Adrenal gland (tissue), 12 donors: ENCODE results near the gene PTDSS2. TPM values are rescaled to one million over a fixed set of nuclear protein-coding genes. Genes with fewer than 3 reads are reported as not detected.

Experiments
- DNase-seq, 7 donors: peaks; one replicate each; pipeline ENCODE4 v3.0.0-alpha.2; 2019 to 2020
- H3K27ac ChIP-seq, 5 donors: fragments of 200-600 bp; sonication (generic) in 4 of 5; 1 replicate in 3 of 5; 2 replicates in 2 of 5; pipeline versions ENCODE4 v1.5.1 to v1.8.0; 2016 to 2020; ENCODE audit warnings: mild to moderate bottlenecking in 1 of 5
- H3K27me3 ChIP-seq: fragments of 200-600 bp; 2 replicates; pipeline ENCODE4 v1.8.0; 2021
- H3K36me3 ChIP-seq, 2 donors: fragments of 200-600 bp; replicated peaks in 1 of 2; 1 replicate in 1 of 2; 2 replicates in 1 of 2; pipeline versions ENCODE4 v1.5.1 to v1.8.0; 2018 to 2022
- H3K4me1 ChIP-seq, 2 donors: fragments of 200-600 bp; replicated peaks in 1 of 2; 1 replicate in 1 of 2; 2 replicates in 1 of 2; pipeline versions ENCODE4 v1.5.1 to v1.8.0; 2018 to 2021
- H3K4me3 ChIP-seq, 4 donors: fragments of 200-600 bp; sonication (generic) in 3 of 4; one replicate each; pipeline ENCODE4 v1.5.1; 2016 to 2018
- H3K9me3 ChIP-seq, 3 donors: fragments of 200-600 bp; sonication (generic) in 1 of 3; replicated peaks in 1 of 3; 1 replicate in 2 of 3; 2 replicates in 1 of 3; pipeline versions ENCODE4 v1.5.1 to v1.8.0; 2016 to 2021
- POLR2A ChIP-seq, 2 donors: fragments of 450-650 bp; IDR thresholded peaks; one replicate each; pipeline ENCODE4 v1.6.1; 2017; ENCODE audit warnings: antibody characterized with exemption in 2 of 2, mild to moderate bottlenecking in 2 of 2, moderate library complexity in 1 of 2
- WGBS, 4 donors: extraction: QIAGEN DNeasy Blood & Tissue Kit in 2 of 4; methylation state at CpG; one replicate each; pipeline versions ENCODE4 v1.1.5 to v1.1.7; 2013 to 2017; 5-methylcytosine and 5-hydroxymethylcytosine counted together
- intact Hi-C, 2 donors: fragments of 100-400 bp; cut with DNase I; formaldehyde crosslinking; loops; one replicate each; pipeline versions ENCODE4 v1.14.1 to v1.15.0; 2022 to 2023
- polyA plus RNA-seq, 3 donors: library from polyadenylated mRNA; stranded (reverse); fragments of 200-250 nt in 2 of 3; fragments of 350-450 nt in 1 of 3; fragmentation: Illumina TruSeq in 1 of 3; extraction: RNeasy Lipid Tissue Mini Kit (QIAGEN cat#74804) in 1 of 3; gene quantifications; one replicate each; pipeline ENCODE4 v1.2.3, GENCODE V29; 2013 to 2014
- total RNA-seq, 9 donors: library from RNA; depleted of rRNA in 4 of 9; stranded (reverse); fragments of >200 nt in 4 of 9; fragments of 120-200 nt in 1 of 9; fragmentation: NEBNext Ultra II Directional in 1 of 9; extraction: Animal tissue kit (Norgen Biotek cat#: 25700) in 1 of 9; gene quantifications; one replicate each; pipeline versions ENCODE4 v1.1.0 to v1.2.4, GENCODE V29; 2013 to 2023
- TF ChIP-seq, protein P1 (sequence below), 6 experiments: fragments of 450-650 bp in 4 of 6; fragments of 200-600 bp in 2 of 6; sonication (generic) in 1 of 6; IDR thresholded peaks; 1 replicate in 5 of 6; 2 replicates in 1 of 6; pipeline versions ENCODE4 v1.5.1 to v1.8.0; 2016 to 2021; ENCODE audit warnings: antibody characterized with exemption in 6 of 6, mild to moderate bottlenecking in 2 of 6, moderate library complexity in 1 of 6
- donor health status: healthy with polysubstance abuse.
- donor health status: Bipolar disorder and iron deficiency.
- donor health status: DM: yes; HTN: yes; CAD: no.
- donor health status: DM: no; HTN: no; CAD: no.
- donor health status: DM: no; HTN: no; CAD: no.
- donor health status: DM: yes; HTN: yes; CAD: no.

PTDSS2 gene
- total and polyA plus RNA-seq, 12 donors = 11.0 to 109 (median 44.7) TPM

GRCh38 chr11:446891-447290, 3.2 kb upstream of the PTDSS2 start:
- 71 to 82% (median 76%) methylated on average over 6 to 7 of the region's 7 CpGs for WGBS, 4 donors
- Histone ChIP-seq H3K4me3 (no peak overlapping the region), H3K27me3 (peaks cover 2% of the 10 kb centered on the region), H3K4me1 (peaks cover 17 to 25% of the 10 kb centered on the region in 2 donors), H3K36me3 (no peaks in the 10 kb centered on the region), H3K27ac (no peak overlapping the region), H3K9me3 (no peaks in the 10 kb centered on the region)
- no peak for TF ChIP-seq POLR2A (IDR thresholded peaks at IDR 0.05)
- TF ChIP-seq, protein P1, sequence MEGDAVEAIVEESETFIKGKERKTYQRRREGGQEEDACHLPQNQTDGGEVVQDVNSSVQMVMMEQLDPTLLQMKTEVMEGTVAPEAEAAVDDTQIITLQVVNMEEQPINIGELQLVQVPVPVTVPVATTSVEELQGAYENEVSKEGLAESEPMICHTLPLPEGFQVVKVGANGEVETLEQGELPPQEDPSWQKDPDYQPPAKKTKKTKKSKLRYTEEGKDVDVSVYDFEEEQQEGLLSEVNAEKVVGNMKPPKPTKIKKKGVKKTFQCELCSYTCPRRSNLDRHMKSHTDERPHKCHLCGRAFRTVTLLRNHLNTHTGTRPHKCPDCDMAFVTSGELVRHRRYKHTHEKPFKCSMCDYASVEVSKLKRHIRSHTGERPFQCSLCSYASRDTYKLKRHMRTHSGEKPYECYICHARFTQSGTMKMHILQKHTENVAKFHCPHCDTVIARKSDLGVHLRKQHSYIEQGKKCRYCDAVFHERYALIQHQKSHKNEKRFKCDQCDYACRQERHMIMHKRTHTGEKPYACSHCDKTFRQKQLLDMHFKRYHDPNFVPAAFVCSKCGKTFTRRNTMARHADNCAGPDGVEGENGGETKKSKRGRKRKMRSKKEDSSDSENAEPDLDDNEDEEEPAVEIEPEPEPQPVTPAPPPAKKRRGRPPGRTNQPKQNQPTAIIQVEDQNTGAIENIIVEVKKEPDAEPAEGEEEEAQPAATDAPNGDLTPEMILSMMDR (IDR thresholded peaks at IDR 0.05) = no peak
- DNase-seq = no peak
- intact Hi-C loops = loop anchor here in 1 of 2 donors (10.0 kb wide), 1 partner anchor 152 kb away; the partner anchor contains the start of gene IFITM5

- Histone ChIP-seq H3K36me3 (peaks cover 0 to 4% of the 10 kb centered on the region in 2 donors), H3K27ac (peak overlapping the region; percentile 65 to 94 (median 92)), H3K4me1 (peaks cover 17 to 25% of the 10 kb centered on the region in 2 donors), H3K27me3 (no peaks in the 10 kb centered on the region), H3K9me3 (no peaks in the 10 kb centered on the region), H3K4me3 (peak overlapping the region in 3 of 4 donors; percentile 27 to 59 (median 39))
- TF ChIP-seq POLR2A (IDR thresholded peaks at IDR 0.05) = peak; percentile 74 to 77
- TF ChIP-seq, protein P1 (IDR thresholded peaks at IDR 0.05) = peak; percentile 52 to 92 (median 83)
- intact Hi-C loops = loop anchor here in 1 of 2 donors (10.0 kb wide), 1 partner anchor 153 kb away; the partner anchor contains the start of gene IFITM5
- DNase-seq = peak; percentile 93 to 98 (median 96)
- WGBS, 4 donors = 3 to 16% (median 5%) methylated on average over 9 to 55 of the region's 55 CpGs
Observed at GRCh38 chr11:447923-448731, 2.0 kb upstream of the PTDSS2 start.

DNA sequence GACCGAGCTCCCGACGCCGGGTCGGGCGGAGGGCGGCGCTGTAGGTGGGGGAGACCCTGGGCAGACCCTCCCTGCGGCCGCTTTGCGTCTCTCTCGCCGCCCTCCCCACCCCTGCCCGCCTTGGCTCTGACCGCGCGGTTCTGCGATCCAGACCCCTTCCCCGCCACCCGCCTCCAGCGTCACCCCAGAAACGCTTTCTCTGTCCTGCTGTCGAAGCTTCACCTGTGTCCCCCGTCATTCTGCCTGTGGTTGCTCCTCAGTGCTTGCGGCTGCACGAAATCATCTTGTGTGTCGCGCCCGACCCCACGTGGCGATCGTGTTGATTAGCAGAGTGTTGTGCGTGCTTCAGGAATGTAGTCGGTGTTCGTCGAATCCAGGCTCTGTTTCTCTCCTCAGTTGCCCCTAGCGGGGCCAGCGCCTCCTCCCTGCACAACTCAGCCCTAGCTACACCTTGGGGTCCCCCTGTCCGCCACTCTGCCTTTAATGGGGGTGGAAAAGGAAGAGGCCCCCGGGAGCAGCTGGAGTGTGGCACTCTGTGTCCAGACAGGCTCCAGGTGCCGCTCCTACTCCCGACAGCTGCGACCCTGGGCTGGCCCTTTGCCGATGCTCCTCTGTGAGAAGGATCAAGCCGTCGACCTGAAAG, 851 bp downstream of the PTDSS2 start:
- Histone ChIP-seq H3K27ac (peak overlapping the region in 4 of 5 donors; percentile 70 to 92 (median 80)), H3K36me3 (peaks cover 0 to 4% of the 10 kb centered on the region in 2 donors), H3K9me3 (no peaks in the 10 kb centered on the region), H3K4me3 (peak overlapping the region; percentile 51 to 95 (median 65)), H3K4me1 (peaks cover 17 to 36% of the 10 kb centered on the region in 2 donors), H3K27me3 (no peaks in the 10 kb centered on the region)
- DNase-seq = peak; percentile 60 to 88 (median 77)
- intact Hi-C loops = loop anchor here (5.0 to 10.0 kb wide), 2 partner anchors 51 to 54 kb away; partner anchors contain the start of gene RNH1 (in 1 of the 2)
- TF ChIP-seq, protein P1 (IDR thresholded peaks at IDR 0.05) = peak in 1 of 6 experiments; percentile 11
- peak in 1 of 2 donors; percentile 40 for TF ChIP-seq POLR2A (IDR thresholded peaks at IDR 0.05)
- 1 to 4% (median 2%) methylated on average over 17 to 46 of the region's 46 CpGs for WGBS, 4 donors

DNA sequence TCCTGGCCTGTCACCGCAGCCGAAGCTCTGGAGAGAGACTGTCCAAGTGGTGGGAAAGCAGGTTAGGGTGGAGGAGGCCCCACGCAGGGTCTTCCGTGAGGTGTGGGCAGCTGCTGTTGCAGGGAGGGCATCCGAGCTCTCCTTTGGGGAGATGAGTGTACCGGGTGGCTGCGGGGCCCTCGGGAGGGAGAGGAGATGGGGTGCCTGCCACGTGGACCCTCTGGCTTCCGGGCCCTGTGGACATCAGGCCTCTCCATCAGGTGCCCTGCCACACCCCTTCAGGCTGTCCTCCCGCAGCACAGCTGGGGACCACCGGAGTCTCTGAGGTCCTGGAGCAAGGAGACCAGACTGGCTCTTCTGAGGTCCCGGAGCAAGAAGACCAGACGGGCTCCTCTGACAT, 1.7 kb downstream of the PTDSS2 start:
- Histone ChIP-seq H3K4me1 (peaks cover 17 to 36% of the 10 kb centered on the region in 2 donors), H3K27ac (peak overlapping the region in 1 of 5 donors; percentile 92), H3K4me3 (peak overlapping the region in 1 of 4 donors; percentile 95), H3K9me3 (no peaks in the 10 kb centered on the region), H3K36me3 (peaks cover 0 to 4% of the 10 kb centered on the region in 2 donors), H3K27me3 (no peaks in the 10 kb centered on the region)
- TF ChIP-seq POLR2A (IDR thresholded peaks at IDR 0.05) = no peak
- TF ChIP-seq, protein P1 (IDR thresholded peaks at IDR 0.05) = no peak
- no peak for DNase-seq
- intact Hi-C loops = loop anchor here (5.0 to 10.0 kb wide), 2 partner anchors 51 to 53 kb away; partner anchors contain the start of gene RNH1 (in 1 of the 2)
- 80 to 95% (median 88%) methylated on average over 9 to 14 of the region's 14 CpGs for WGBS, 4 donors
